ENCODE data around the gene GH2.

- TF ChIP-seq BHLHE40 (IDR thresholded peaks at IDR 0.05; ENCODE audit: borderline replicate concordance), result no peak
- no peak for TF ChIP-seq NFRKB (IDR thresholded peaks at IDR 0.05)
- TF ChIP-seq ELF4 (IDR thresholded peaks at IDR 0.05), result no peak
Measured at GRCh38 chr17:63840591-63841349, 41.0 kb downstream of the GH2 start.
